Kidney tubule cell (primary cell): ENCODE data around the gene TULP4.
A peak's percentile ranks its signal among the peaks of the same experiment; 100 is the strongest.

ENCODE experiments used
- DNase-seq: peaks from one replicate; pipeline ENCODE4 v3.0.0-alpha.2; 2018; ENCODE audit warnings: low spot score

TULP4 gene

DNA sequence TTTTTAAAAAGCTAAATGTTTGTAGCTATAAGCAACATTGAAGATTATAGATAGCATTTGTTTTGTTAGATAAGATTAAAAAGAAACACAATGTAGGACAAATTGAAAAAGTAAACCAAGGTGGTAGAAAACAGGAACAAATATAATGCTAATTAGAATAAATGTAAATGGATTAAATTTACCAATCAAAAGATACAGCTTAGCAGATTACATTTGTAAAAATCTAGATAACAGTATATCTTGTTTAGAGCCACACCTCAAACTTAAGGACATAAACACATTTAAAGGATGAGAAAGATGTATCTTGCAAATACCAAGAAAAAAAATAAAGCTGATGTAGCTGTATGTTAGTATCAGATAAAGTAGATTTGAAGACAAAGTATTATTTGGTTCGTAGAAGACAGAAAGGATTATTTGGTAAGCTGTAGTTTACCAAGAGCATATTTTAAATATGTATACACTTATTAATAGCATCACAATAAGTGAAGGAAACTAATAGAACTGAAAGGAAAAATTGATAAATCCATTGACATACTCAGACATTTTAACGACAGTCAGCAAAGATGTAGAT lies 107.2 kb downstream of the TULP4 start:
- DNase-seq = no peak

DNA sequence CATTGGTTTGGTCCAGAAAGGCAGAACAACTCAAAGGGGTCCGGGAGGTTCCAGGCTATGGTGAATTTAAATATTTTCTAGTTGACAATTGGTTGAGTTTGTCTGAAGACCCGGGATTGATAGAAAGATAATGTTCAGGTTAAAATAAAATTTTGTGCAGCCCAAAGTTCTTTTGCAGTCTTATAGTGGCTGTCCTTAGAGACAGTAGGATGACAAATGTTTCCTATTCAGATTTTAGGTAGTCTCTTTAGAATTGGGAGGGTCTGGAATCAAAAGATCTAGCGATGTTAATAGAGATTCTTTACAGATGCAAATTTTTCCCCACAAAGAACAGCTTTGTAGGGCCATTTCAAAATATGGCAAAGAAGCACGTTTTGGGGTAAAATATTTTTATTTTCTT lies 109.1 kb downstream of the TULP4 start:
- no peak for DNase-seq

DNA sequence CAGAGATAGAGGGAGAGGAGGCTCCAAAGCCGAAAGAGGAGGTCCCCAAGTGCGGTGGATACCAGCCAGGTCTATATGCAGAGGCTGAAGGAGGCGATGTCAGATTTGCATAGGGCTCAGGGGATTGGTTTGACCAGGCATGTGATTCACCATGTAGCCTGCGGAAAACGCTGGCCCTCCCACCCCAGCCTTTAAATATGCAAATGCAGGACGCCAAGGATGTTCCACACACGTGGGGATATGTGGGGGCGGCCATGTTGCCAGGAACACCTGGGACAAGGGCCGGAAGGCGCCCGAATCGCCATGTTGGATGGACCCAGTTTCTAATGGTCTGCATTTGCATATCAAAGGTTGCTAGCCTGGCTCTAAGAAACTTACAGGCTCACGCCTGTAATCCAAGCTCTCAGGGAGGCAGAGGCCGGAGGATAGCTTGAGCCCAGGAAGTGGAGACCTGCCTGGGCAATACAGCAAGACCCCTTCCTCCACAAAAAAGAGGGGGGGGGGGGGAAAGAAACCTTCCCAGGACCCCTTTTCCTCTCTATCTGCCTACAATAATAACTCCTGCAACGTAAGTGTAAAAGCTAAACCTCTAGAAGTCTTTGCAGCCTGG lies 110.5 kb downstream of the TULP4 start:
- DNase-seq = no peak

- DNase-seq = no peak
Measured at GRCh38 chr6:158431036-158431435, 118.8 kb downstream of the TULP4 start.

GRCh38 chr6:158431560-158431959 lies 119.3 kb downstream of the TULP4 start:
- DNase-seq = no peak

GRCh38 chr6:158437571-158437970 lies 125.3 kb downstream of the TULP4 start:
- no peak for DNase-seq

DNA sequence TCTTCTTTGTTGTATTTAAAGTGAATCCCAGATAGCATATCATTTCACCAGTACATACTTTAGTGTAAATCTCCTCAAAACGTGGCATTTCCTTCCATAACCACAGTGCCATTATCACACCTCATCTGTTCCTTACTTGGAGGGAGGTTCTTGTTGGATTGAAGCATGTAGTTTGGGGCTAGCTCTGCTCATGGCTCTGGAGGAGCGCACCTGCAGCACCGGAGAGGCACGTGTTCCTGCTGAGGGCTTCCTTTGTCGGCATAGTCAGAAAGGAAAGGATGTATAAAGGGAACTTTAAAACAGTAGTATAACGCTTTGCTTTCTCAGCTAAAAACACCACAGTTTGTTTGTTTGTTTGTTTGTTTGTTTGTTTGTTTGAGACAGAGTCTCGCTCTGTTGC lies 126.0 kb downstream of the TULP4 start:
- no peak for DNase-seq

- DNase-seq = no peak
Measured at GRCh38 chr6:158439255-158439654, 127.0 kb downstream of the TULP4 start.

DNA sequence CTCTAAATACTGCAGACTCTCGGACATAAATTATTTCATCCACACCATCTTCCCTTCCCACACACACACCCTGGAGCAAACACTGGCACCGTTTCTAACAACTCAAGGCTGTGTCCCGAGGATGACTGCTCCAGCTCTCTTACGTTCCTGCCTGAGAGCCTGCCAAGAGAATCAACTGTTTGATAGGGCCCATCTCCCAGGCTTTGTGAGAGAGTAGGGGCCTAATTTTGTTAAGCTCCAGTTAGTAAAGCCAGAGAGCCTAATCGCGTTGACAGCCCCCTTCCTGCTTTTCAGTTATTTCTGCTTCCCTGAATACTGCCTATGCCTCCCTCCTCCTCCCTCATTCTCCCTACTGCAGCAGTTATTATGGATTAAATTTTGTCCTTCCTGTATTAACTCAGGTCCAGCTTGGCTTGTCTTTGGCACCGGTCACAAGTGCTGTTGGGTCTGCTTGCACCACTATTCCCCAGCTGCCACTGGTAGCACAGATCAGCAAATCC lies 129.5 kb downstream of the TULP4 start:
- no peak for DNase-seq

GRCh38 chr6:158442306-158442705 lies 130.0 kb downstream of the TULP4 start:
- no peak for DNase-seq

- DNase-seq = no peak
Measured at GRCh38 chr6:158445426-158446085, 133.3 kb downstream of the TULP4 start.

DNA sequence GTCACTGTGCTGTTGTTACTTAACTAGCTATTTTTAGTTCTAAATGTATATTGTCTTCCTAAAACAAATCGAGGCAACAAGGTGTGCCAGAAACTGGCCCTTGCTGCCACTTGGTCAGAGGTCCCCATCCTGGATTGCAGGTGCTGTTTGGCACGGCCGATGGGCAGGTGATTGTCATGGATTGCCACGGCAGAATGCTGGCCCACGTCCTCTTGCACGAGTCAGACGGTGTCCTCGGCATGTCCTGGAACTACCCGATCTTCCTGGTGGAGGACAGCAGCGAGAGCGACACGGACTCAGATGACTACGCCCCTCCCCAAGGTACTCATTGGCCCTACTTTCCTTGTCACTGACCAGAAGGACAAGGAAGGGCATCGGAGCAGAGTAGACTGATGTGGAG lies 136.6 kb downstream of the TULP4 start:
- DNase-seq = no peak

DNA sequence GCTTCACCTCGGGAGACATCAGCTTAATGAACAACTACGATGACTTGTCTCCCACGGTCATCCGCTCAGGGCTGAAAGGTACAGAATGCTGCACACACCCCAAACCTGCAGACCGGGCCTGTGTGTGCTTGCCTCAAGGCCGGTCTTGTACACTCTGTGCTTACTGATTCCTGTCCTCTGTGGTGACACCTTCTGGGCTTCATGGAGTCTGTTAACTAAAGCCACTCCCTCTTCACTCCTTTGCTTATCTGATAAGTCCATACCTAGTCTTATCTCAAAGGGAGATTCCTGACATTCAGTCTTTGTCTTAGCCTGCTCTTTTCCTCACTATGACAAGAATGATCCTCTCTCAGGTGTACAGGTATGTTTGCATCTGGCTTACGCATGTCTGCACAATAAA lies 139.9 kb downstream of the TULP4 start:
- no peak for DNase-seq

DNA sequence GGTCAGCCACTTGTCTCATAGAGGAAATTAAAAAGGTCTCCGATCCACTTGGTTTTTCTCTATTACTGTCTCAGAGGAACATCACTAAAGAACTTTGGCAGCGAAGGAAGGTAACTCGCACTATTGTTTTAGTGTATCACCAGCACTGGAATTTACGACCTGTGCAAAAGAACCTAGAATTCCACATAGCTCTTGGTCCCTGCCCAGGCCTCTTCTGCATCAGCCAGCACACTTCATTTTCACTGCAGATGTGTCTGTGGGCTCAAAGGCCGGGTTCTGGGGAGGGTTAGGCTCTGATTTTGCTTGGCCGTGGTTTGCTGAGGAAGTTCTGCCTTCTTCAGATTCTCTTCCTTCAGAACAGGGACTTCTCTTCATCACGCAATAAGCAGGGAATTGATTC lies 144.9 kb downstream of the TULP4 start:
- no peak for DNase-seq

DNA sequence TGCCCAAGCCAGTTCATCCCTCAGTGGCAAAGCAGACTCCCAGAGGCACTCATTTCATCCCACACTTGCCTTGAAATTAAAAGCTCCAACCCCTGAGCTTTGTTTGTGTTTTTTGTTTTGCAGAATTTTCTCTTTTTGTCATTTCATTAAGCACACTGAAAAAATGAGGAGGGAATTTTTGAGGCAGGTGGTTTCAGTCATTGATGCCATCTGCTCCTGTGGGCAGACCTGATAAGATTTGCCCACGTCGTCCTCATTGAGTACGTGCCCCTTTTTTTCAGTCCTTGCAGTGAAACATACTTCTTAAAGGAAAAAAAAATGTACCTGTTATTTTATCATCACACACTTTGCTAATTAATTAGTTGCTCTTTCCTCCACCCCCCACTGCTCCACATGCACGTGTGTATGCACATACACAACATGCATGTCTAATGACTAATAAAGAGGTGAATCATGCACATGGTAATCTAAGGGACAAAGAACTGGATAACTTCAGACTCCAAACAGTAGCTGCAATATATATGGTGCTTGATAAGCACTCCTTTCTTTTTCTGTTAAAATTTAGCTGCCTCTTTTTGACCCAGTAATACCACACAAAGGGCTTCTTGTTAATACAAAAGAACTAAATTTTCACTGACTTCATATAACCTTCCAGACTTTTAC lies 145.5 kb downstream of the TULP4 start:
- DNase-seq = peak; percentile 23

DNA sequence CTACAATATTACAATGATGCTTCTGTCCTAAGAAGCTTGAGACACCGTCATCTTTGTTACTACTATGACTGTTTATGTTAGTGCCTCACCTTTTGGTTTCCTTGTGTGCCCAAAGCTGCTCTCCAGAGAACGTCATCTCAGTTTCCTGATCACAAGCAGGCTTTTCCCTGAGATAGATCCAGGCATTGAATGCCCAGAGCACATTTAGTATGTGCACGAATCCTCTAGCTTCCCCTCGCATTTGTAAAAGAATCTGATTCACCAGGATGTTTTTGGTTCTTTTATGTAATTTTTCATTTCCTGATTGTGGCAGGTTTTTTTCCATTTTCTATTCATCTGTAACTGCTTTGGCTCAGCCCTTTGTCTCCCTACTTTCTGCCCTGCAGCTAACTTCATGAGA lies 147.5 kb downstream of the TULP4 start:
- DNase-seq = no peak

- DNase-seq = no peak
Measured at GRCh38 chr6:158460602-158461169, 148.4 kb downstream of the TULP4 start.

DNA sequence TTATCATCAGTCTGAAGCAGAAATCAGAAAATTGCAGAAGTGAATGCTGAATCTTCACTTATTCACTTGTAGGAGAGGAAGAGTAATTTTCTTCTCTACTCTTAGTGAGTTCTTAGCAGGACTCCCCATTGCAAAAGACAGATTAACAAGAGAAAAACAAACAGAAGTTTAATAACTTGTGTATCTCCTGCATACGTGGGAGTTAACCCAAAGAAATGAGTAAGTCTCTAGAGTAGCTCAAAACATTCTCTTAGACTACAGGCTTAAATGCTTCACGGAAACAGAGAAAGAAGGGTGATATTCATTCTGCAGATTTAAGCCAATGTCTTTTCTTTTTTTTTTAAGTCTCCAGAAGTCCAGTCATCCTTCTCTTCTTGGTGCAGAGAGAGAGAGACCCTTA lies 149.7 kb downstream of the TULP4 start:
- no peak for DNase-seq

DNA sequence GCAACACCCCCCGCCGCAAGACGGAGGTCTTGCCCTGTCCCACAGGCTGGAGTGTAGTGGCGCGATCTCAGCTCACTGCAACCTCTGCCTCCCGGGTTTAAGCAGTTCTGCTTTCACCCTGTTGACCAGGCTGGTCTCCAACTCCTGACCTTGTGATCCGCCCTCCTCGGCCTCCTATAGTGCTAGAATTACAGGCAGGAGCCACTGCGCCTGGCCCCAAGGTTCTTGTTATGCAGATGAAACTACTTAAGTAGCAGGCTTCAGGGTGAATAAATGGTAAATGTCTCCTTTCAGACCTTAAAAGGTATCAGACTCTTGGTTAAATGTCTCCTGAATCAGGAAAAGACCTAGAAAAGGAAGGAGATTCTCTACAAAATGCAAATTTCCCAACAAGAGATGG lies 152.2 kb downstream of the TULP4 start:
- DNase-seq = no peak

GRCh38 chr6:158465257-158465656 lies 153.0 kb downstream of the TULP4 start:
- no peak for DNase-seq

GRCh38 chr6:158465747-158466146 lies 153.5 kb downstream of the TULP4 start:
- no peak for DNase-seq

DNA sequence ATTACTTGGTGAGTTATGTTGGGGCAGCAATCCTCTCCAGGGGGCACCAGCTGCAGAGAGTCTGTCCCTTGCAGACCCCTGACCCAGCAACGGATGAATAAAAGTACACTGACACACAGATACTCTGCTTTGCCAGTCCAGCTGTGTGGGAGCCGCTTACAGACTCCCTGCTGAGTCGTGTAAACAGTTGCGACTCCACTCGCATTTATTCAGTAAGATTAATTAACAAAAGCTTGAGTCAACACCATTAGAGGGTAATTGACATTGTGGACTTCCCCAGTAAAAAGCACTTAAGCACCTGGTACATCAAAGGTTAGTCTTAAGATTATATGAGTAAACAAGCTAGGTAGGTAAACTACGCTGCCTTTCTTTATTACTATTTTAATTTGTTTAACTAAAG lies 155.7 kb downstream of the TULP4 start:
- no peak for DNase-seq

GRCh38 chr6:158468666-158469065 lies 156.4 kb downstream of the TULP4 start:
- no peak for DNase-seq
